ENCODE data around the gene FEZ2.

The FEZ2 gene

GRCh38 chr2:36554531-36554930 is 43.4 kb downstream of the FEZ2 start:
- Histone ChIP-seq H3K27ac (no peak overlapping the region), H3K4me3 (ENCODE audit: low read depth, low read length) (no peak overlapping the region), H3K27me3 (replicated peaks) (no peaks in the 10 kb centered on the region), H3K36me3 (replicated peaks) (peaks cover 32% of the 10 kb centered on the region)
- in situ Hi-C loops (cut with HindIII; ENCODE audit: low pct_ligation_motif_present, low sequenced_read_pairs), result no loop called here
- no peak for DNase-seq
- no peak for TF ChIP-seq CTCF (IDR thresholded peaks at IDR 0.05; ENCODE audit: low read depth, low read length, missing control alignments)

- Histone ChIP-seq H3K27ac (no peak overlapping the region), H3K4me3 (ENCODE audit: low read depth, low read length) (no peak overlapping the region), H3K27me3 (replicated peaks) (no peaks in the 10 kb centered on the region), H3K36me3 (replicated peaks) (peaks cover 37% of the 10 kb centered on the region)
- no peak for TF ChIP-seq CTCF (IDR thresholded peaks at IDR 0.05; ENCODE audit: low read depth, low read length, missing control alignments)
- in situ Hi-C loops (cut with HindIII; ENCODE audit: low pct_ligation_motif_present, low sequenced_read_pairs), result no loop called here
- DNase-seq, result no peak
Measured at GRCh38 chr2:36553683-36554082, 44.3 kb downstream of the FEZ2 start.

GRCh38 chr2:36550006-36550405 is 48.0 kb downstream of the FEZ2 start:
- Histone ChIP-seq H3K27me3 (replicated peaks) (no peaks in the 10 kb centered on the region), H3K36me3 (replicated peaks) (peaks cover 53% of the 10 kb centered on the region), H3K27ac (no peak overlapping the region), H3K4me3 (ENCODE audit: low read depth, low read length) (no peak overlapping the region)
- in situ Hi-C loops (cut with HindIII; ENCODE audit: low pct_ligation_motif_present, low sequenced_read_pairs), result no loop called here
- TF ChIP-seq CTCF (IDR thresholded peaks at IDR 0.05; ENCODE audit: low read depth, low read length, missing control alignments), result no peak
- DNase-seq, result no peak

GRCh38 chr2:36549165-36549574 is 48.8 kb downstream of the FEZ2 start:
- no peak overlapping the region for H3K27ac ChIP-seq
- DNase-seq, result no peak
- no peak for TF ChIP-seq CTCF (IDR thresholded peaks at IDR 0.05; ENCODE audit: low read depth, low read length, missing control alignments)
- no peaks in the 10 kb centered on the region for H3K27me3 ChIP-seq (replicated peaks)
- in situ Hi-C loops (cut with HindIII; ENCODE audit: low pct_ligation_motif_present, low sequenced_read_pairs), result no loop called here
- no peak overlapping the region for H3K4me3 ChIP-seq (ENCODE audit: low read depth, low read length)
- peaks cover 50% of the 10 kb centered on the region for H3K36me3 ChIP-seq (replicated peaks)

- H3K4me3 ChIP-seq (ENCODE audit: low read depth, low read length), result no peak overlapping the region
- DNase-seq, result no peak
- H3K27me3 ChIP-seq (replicated peaks), result no peaks in the 10 kb centered on the region
- in situ Hi-C loops (cut with HindIII; ENCODE audit: low pct_ligation_motif_present, low sequenced_read_pairs), result no loop called here
- no peak for TF ChIP-seq CTCF (IDR thresholded peaks at IDR 0.05; ENCODE audit: low read depth, low read length, missing control alignments)
- H3K36me3 ChIP-seq (replicated peaks), result peaks cover 47% of the 10 kb centered on the region
- no peak overlapping the region for H3K27ac ChIP-seq
Measured at GRCh38 chr2:36547906-36548305, 50.1 kb downstream of the FEZ2 start.

GRCh38 chr2:36545871-36546416 is 52.0 kb downstream of the FEZ2 start:
- no peak for DNase-seq
- no peak for TF ChIP-seq CTCF (IDR thresholded peaks at IDR 0.05; ENCODE audit: low read depth, low read length, missing control alignments)
- Histone ChIP-seq H3K4me3 (ENCODE audit: low read depth, low read length) (no peak overlapping the region), H3K36me3 (replicated peaks) (peaks cover 50% of the 10 kb centered on the region), H3K27me3 (replicated peaks) (no peaks in the 10 kb centered on the region), H3K27ac (no peak overlapping the region)
- in situ Hi-C loops (cut with HindIII; ENCODE audit: low pct_ligation_motif_present, low sequenced_read_pairs), result no loop called here

Data from brain microvascular endothelial cell (primary cell).